Endothelial cell of umbilical vein (primary cell): ENCODE data around the gene HDAC4. TPM values are rescaled to one million over a fixed set of nuclear protein-coding genes. Genes with fewer than 3 reads are reported as not detected.

Experiments
- BruUV-seq: library from RNA; stranded (reverse); fragments of 400-500 nt; replicated peaks from 2 replicates; lab custom pipeline; 2021; lab: Mats Ljungman, UMichigan
- CTCF ChIA-PET: fragments of 300-600, 350-600 bp; sonication (Branson Sonifier 250); formaldehyde crosslinking; loops from one replicate; lab custom pipeline; 2021; ENCODE audit warnings: antibody characterized with exemption, inconsistent platforms; lab: Charles Lee
- POLR2A ChIA-PET: fragments of 300-600, 350-600 bp; sonication (Branson Sonifier 250); formaldehyde crosslinking; loops from one replicate; lab custom pipeline; 2021; ENCODE audit warnings: antibody characterized with exemption, inconsistent platforms; lab: Charles Lee
- DNase-seq: peaks from one replicate; pipeline ENCODE4 v3.0.0-alpha.2; 2011; ENCODE audit warnings: low read depth, low spot score
- FAIRE-seq: peaks from 2 replicates; lab custom pipeline; 2011; peaks lifted over from hg19 to GRCh38; lab: Jason Lieb, UNC
- H2AFZ ChIP-seq: 2 replicates; pipeline ENCODE4 v1.6.0; 2012; ENCODE audit warnings: low read depth, low read length, control low read depth, inconsistent platforms
- H3K27ac ChIP-seq: 2 replicates; pipeline ENCODE4 v1.5.1; 2011; ENCODE audit warnings: low read depth, mild to moderate bottlenecking, control low read depth, low read length, moderate library complexity; ENCODE audit not compliant: insufficient read depth
- H3K27me3 ChIP-seq, 2 experiments: 2 replicates each; pipeline versions ENCODE4 v1.6.0 to v1.6.1; 2011; ENCODE audit warnings: low read length in 2 of 2, mixed read lengths in 1 of 2; ENCODE audit not compliant: control insufficient read depth in 2 of 2, insufficient read depth in 2 of 2
- H3K36me3 ChIP-seq, 2 experiments: 2 replicates in 1 of 2; 3 replicates in 1 of 2; pipeline ENCODE4 v1.5.1; 2011; ENCODE audit warnings: low read length in 2 of 2, mild to moderate bottlenecking in 1 of 2, moderate library complexity in 1 of 2; ENCODE audit not compliant: control insufficient read depth in 2 of 2, insufficient read depth in 2 of 2; ENCODE audit errors: extremely low read depth in 1 of 2
- H3K4me1 ChIP-seq: 3 replicates; pipeline ENCODE4 v1.5.1; 2011; ENCODE audit warnings: mild to moderate bottlenecking, low read length; ENCODE audit not compliant: control insufficient read depth, insufficient read depth; ENCODE audit errors: extremely low read depth
- H3K4me2 ChIP-seq: 2 replicates; pipeline ENCODE4 v1.6.1; 2011; ENCODE audit warnings: low read length, control low read depth, mixed read lengths; ENCODE audit not compliant: insufficient read depth
- H3K4me3 ChIP-seq, 3 experiments: fragments of 200-600 bp in 1 of 3; sonication (generic), shearing (Covaris generic) in 1 of 3; replicated peaks in 1 of 3; 2 replicates each; pipeline ENCODE4 v1.5.1; 2011 to 2016; ENCODE audit warnings: control low read depth in 3 of 3, low read length in 3 of 3, mild to moderate bottlenecking in 2 of 3, inconsistent platforms in 1 of 3, low read depth in 1 of 3, moderate library complexity in 1 of 3; ENCODE audit not compliant: insufficient read depth in 1 of 3
- H3K79me2 ChIP-seq: 2 replicates; pipeline ENCODE4 v1.6.0; 2012; ENCODE audit warnings: low read length, inconsistent platforms; ENCODE audit not compliant: control insufficient read depth, insufficient read depth
- H3K9ac ChIP-seq: replicated peaks from 2 replicates; pipeline ENCODE3; 2011; ENCODE audit warnings: low read length, control low read depth; ENCODE audit not compliant: insufficient read depth; ENCODE audit errors: extremely low read depth
- H3K9me1 ChIP-seq: replicated peaks from 3 replicates; pipeline ENCODE4 v1.6.0; 2011; ENCODE audit warnings: mild to moderate bottlenecking, low read length; ENCODE audit not compliant: control insufficient read depth, insufficient read depth; ENCODE audit errors: extremely low read depth
- H3K9me3 ChIP-seq: replicated peaks from 2 replicates; pipeline ENCODE4 v1.5.1; 2012; ENCODE audit warnings: low read length, inconsistent platforms; ENCODE audit not compliant: control insufficient read depth, insufficient read depth
- H4K20me1 ChIP-seq: replicated peaks from 2 replicates; pipeline ENCODE3; 2011; ENCODE audit warnings: mild to moderate bottlenecking, low read length; ENCODE audit not compliant: control insufficient read depth, insufficient read depth; ENCODE audit errors: extremely low read depth
- CTCF ChIP-seq, 2 donors: IDR thresholded peaks; 1 replicate in 1 of 2; 2 replicates in 1 of 2; pipeline ENCODE4 v1.5.1; 2011; ENCODE audit warnings: low read length in 2 of 2, mild to moderate bottlenecking in 2 of 2, moderate library complexity in 2 of 2, control low read depth in 1 of 2, inconsistent platforms in 1 of 2, low read depth in 1 of 2; ENCODE audit not compliant: insufficient read depth in 1 of 2; ENCODE audit errors: extremely low read depth in 1 of 2
- EZH2 ChIP-seq: IDR thresholded peaks from 2 replicates; pipeline ENCODE4 v1.6.1; 2012; ENCODE audit warnings: borderline replicate concordance, low read depth, mild to moderate bottlenecking, moderate library complexity, low read length, inconsistent platforms; ENCODE audit not compliant: severe bottlenecking
- FOS ChIP-seq: IDR thresholded peaks from 2 replicates; pipeline ENCODE4 v1.6.1; 2011; ENCODE audit warnings: mild to moderate bottlenecking, low read length, moderate library complexity, borderline replicate concordance; ENCODE audit not compliant: insufficient read depth
- GATA2 ChIP-seq: IDR thresholded peaks from 2 replicates; pipeline ENCODE4 v1.7.0; 2011; ENCODE audit warnings: low read depth, mild to moderate bottlenecking, moderate library complexity, mixed read lengths, low read length; ENCODE audit not compliant: insufficient read length, insufficient read depth
- JUN ChIP-seq: IDR thresholded peaks from 2 replicates; pipeline ENCODE4 v1.6.1; 2011; ENCODE audit warnings: borderline replicate concordance, low read depth; ENCODE audit not compliant: insufficient read length, insufficient read depth
- MAX ChIP-seq: IDR thresholded peaks from 2 replicates; pipeline ENCODE4 v1.6.1; 2011; ENCODE audit not compliant: insufficient read depth, insufficient read length
- MYC ChIP-seq: IDR thresholded peaks from one replicate; pipeline ENCODE4 v1.6.1; 2011; ENCODE audit warnings: mild to moderate bottlenecking, low read depth, low read length
- POLR2A ChIP-seq: IDR thresholded peaks from 2 replicates; pipeline ENCODE4 v1.6.1; 2012; ENCODE audit warnings: low read depth, mild to moderate bottlenecking, control low read depth, low read length
- POLR2AphosphoS5 ChIP-seq: IDR thresholded peaks from 2 replicates; pipeline ENCODE4 v1.6.1; 2012; ENCODE audit warnings: low read depth, mild to moderate bottlenecking, control low read depth, low read length, moderate library complexity; ENCODE audit not compliant: insufficient read depth
- dilution Hi-C: fragments of 300-500 bp; cut with MboI; formaldehyde crosslinking; loops from one replicate; pipeline ENCODE4 v1.15.0; 2019; ENCODE audit warnings: low sequenced_read_pairs; ENCODE audit not compliant: extremely low pct_ligation_motif_present
- intact Hi-C: fragments of 100-400 bp; cut with micrococcal nuclease; formaldehyde crosslinking; loops from one replicate; pipeline ENCODE4 v1.10.0; 2022
- polyA plus RNA-seq, 4 experiments: library from polyadenylated mRNA; depleted of rRNA in 3 of 4; stranded (reverse) in 3 of 4; unstranded in 1 of 4; fragments of >200 nt; gene quantifications; 2 replicates each; pipeline versions ENCODE4 v1.2.1 to v1.2.3, GENCODE V29; 2011 to 2012; ENCODE audit warnings: missing spikeins in 1 of 4
- total RNA-seq: library from RNA; stranded (reverse); gene quantifications from 2 replicates; pipeline ENCODE4 v1.2.3, GENCODE V29; 2021

Gene HDAC4
- total and polyA plus RNA-seq, 2 donors (not counting 3 experiments of a cell fraction or from before 2014, with no cell fraction given), result 13.4 to 33.0 TPM

GRCh38 chr2:239027391-239028252, 373.2 kb downstream of the HDAC4 start:
- H3K4me1 ChIP-seq, result no peaks in the 10 kb centered on the region
- ChIA-PET CTCF (no interaction called here), POLR2A (no interaction called here)
- H3K36me3 ChIP-seq, result no peaks in the 10 kb centered on the region
- H3K27ac ChIP-seq, result no peak overlapping the region
- BruUV-seq, result no TSS peak
- H3K27me3 ChIP-seq, result peaks cover 0 to 3% of the 10 kb centered on the region in 2 experiments
- no peak overlapping the region for H2AFZ ChIP-seq
- no peak overlapping the region for H3K9ac ChIP-seq
- H4K20me1 ChIP-seq, result no peaks in the 10 kb centered on the region
- dilution Hi-C loops, result no loop called here
- no peaks in the 10 kb centered on the region for H3K79me2 ChIP-seq
- DNase-seq, result no peak
- FAIRE-seq, result no peak
- no peak overlapping the region for H3K4me2 ChIP-seq
- TF ChIP-seq MYC, result no peak
- no peak for TF ChIP-seq JUN
- TF ChIP-seq MAX, result no peak
- no peak for TF ChIP-seq POLR2A
- no peak for TF ChIP-seq POLR2AphosphoS5
- no peak for TF ChIP-seq FOS
- no peak for TF ChIP-seq CTCF (IDR thresholded peaks at IDR 0.05; ENCODE audit: extremely low read depth in 1 of 2, insufficient read depth in 1 of 2, low read depth in 1 of 2, low read length in 2 of 2)
- no peak for TF ChIP-seq EZH2
- no peak for TF ChIP-seq GATA2
- H3K9me1 ChIP-seq, result no peaks in the 10 kb centered on the region
- intact Hi-C loops, result no loop called here
- no peak overlapping the region for H3K4me3 ChIP-seq
- no peaks in the 10 kb centered on the region for H3K9me3 ChIP-seq
